CD14-positive monocyte (primary cell): ENCODE data around the gene SELENOH. TPM values are rescaled to one million over a fixed set of nuclear protein-coding genes. Genes with fewer than 3 reads are reported as not detected.

Source experiments
- DNase-seq, 3 donors: peaks; one replicate each; pipeline ENCODE4 v3.0.0-alpha.2; 2011 to 2022
- H2AFZ ChIP-seq: 2 replicates; pipeline ENCODE4 v1.6.0; 2012; ENCODE audit warnings: mild to moderate bottlenecking, low read depth, low read length, inconsistent platforms; ENCODE audit not compliant: insufficient read depth, poor library complexity, severe bottlenecking
- H3K27ac ChIP-seq, 2 donors: 1 replicate in 1 of 2; 2 replicates in 1 of 2; pipeline ENCODE4 v1.5.1; 2012 to 2013; ENCODE audit warnings: low read length in 2 of 2, control low read depth in 1 of 2, inconsistent platforms in 1 of 2, low read depth in 1 of 2, mild to moderate bottlenecking in 1 of 2
- H3K27me3 ChIP-seq, 2 donors: one replicate each; pipeline versions ENCODE4 v1.6.0 to v1.6.1; 2011 to 2013; ENCODE audit warnings: low read length in 2 of 2; ENCODE audit not compliant: control insufficient read depth in 2 of 2, insufficient read depth in 2 of 2
- H3K36me3 ChIP-seq, 2 donors: replicated peaks in 1 of 2; 1 replicate in 1 of 2; 2 replicates in 1 of 2; pipeline versions ENCODE4 v1.5.1 to v1.6.1; 2012 to 2013; ENCODE audit warnings: low read length in 2 of 2, control low read depth in 1 of 2, inconsistent platforms in 1 of 2, mild to moderate bottlenecking in 1 of 2; ENCODE audit not compliant: insufficient read depth in 2 of 2, control insufficient read depth in 1 of 2
- H3K4me1 ChIP-seq, 2 donors: 1 replicate in 1 of 2; 2 replicates in 1 of 2; pipeline versions ENCODE4 v1.5.1 to v1.6.1; 2012 to 2013; ENCODE audit warnings: low read length in 2 of 2, control low read depth in 1 of 2, inconsistent platforms in 1 of 2, mild to moderate bottlenecking in 1 of 2, moderate library complexity in 1 of 2; ENCODE audit not compliant: insufficient read depth in 2 of 2, control insufficient read depth in 1 of 2
- H3K4me2 ChIP-seq: replicated peaks from 2 replicates; pipeline ENCODE3; 2012; ENCODE audit warnings: low read length, moderate library complexity, mild to moderate bottlenecking; ENCODE audit not compliant: poor library complexity, severe bottlenecking; ENCODE audit errors: extremely low read depth
- H3K4me3 ChIP-seq, 3 experiments: fragments of 200-600 bp in 1 of 3; sonication (generic) in 1 of 3; replicated peaks in 1 of 3; 1 replicate in 2 of 3; 2 replicates in 1 of 3; pipeline ENCODE4 v1.5.1; 2011 to 2013; ENCODE audit warnings: low read length in 3 of 3, mild to moderate bottlenecking in 3 of 3, control low read depth in 2 of 3, low read depth in 2 of 3, inconsistent platforms in 1 of 3, moderate library complexity in 1 of 3
- H3K79me2 ChIP-seq: 2 replicates; pipeline ENCODE4 v1.6.0; 2012; ENCODE audit warnings: mild to moderate bottlenecking, control low read depth, inconsistent platforms, low read length, moderate library complexity; ENCODE audit not compliant: insufficient read depth
- H3K9ac ChIP-seq: 2 replicates; pipeline ENCODE4 v1.6.0; 2017; ENCODE audit warnings: low read length, mild to moderate bottlenecking; ENCODE audit not compliant: insufficient read depth, poor library complexity, severe bottlenecking
- H3K9me3 ChIP-seq, 2 donors: replicated peaks in 1 of 2; 1 replicate in 1 of 2; 2 replicates in 1 of 2; pipeline versions ENCODE4 v1.5.1 to v1.6.1; 2012 to 2013; ENCODE audit warnings: low read length in 2 of 2, control low read depth in 1 of 2; ENCODE audit not compliant: control insufficient read depth in 1 of 2, insufficient read depth in 1 of 2
- H4K20me1 ChIP-seq: 2 replicates; pipeline ENCODE4 v1.6.0; 2012; ENCODE audit warnings: mild to moderate bottlenecking, low read length, control low read depth, moderate library complexity; ENCODE audit not compliant: insufficient read depth
- H3K27ac Mint-ChIP-seq, 7 donors: one replicate each; pipeline ENCODE4 v1.8.0; 2020; ENCODE audit warnings: mild to moderate bottlenecking in 7 of 7, mixed read lengths in 7 of 7, moderate library complexity in 6 of 7, inconsistent platforms in 2 of 7
- H3K27me3 Mint-ChIP-seq, 3 donors: one replicate each; pipeline ENCODE4 v1.8.0; 2021 to 2022; ENCODE audit warnings: low read depth in 3 of 3, mild to moderate bottlenecking in 3 of 3, mixed read lengths in 3 of 3, moderate library complexity in 3 of 3, inconsistent platforms in 1 of 3
- H3K36me3 Mint-ChIP-seq, 2 donors: one replicate each; pipeline ENCODE4 v1.8.0; 2020; ENCODE audit warnings: mixed read lengths in 2 of 2, inconsistent platforms in 1 of 2, mild to moderate bottlenecking in 1 of 2
- H3K4me1 Mint-ChIP-seq: one replicate; pipeline ENCODE4 v1.8.0; 2020; ENCODE audit warnings: mild to moderate bottlenecking, mixed read lengths
- H3K4me3 Mint-ChIP-seq, 2 donors: one replicate each; pipeline ENCODE4 v1.8.0; 2020; ENCODE audit warnings: mild to moderate bottlenecking in 2 of 2, mixed read lengths in 2 of 2, moderate library complexity in 1 of 2
- H3K9me3 Mint-ChIP-seq, 7 donors: one replicate each; pipeline ENCODE4 v1.8.0; 2020 to 2022; ENCODE audit warnings: mixed read lengths in 7 of 7, mild to moderate bottlenecking in 6 of 7, moderate library complexity in 6 of 7, inconsistent platforms in 2 of 7
- CTCF ChIP-seq: fragments of 200-600 bp; IDR thresholded peaks from one replicate; pipeline ENCODE4 v1.8.0; 2022; ENCODE audit warnings: antibody characterized with exemption, mild to moderate bottlenecking
- WGBS: methylation state at CpG from one replicate; pipeline ENCODE4 v1.1.5; 2013; ENCODE audit warnings: missing lambda C conversion rate; ENCODE audit not compliant: insufficient coverage; 5-methylcytosine and 5-hydroxymethylcytosine counted together
- intact Hi-C, 2 donors: fragments of 100-400 bp; cut with micrococcal nuclease; formaldehyde crosslinking; loops; one replicate each; pipeline versions ENCODE4 v1.15.0 to v1.15.1; 2023
- polyA plus RNA-seq, 3 donors: library from polyadenylated mRNA; depleted of rRNA in 1 of 3; unstranded in 2 of 3; stranded (reverse) in 1 of 3; fragments of 300-500 nt in 2 of 3; fragments of >200 nt in 1 of 3; fragmentation: Illumina TruSeq in 2 of 3; gene quantifications; 1 replicate in 2 of 3; 2 replicates in 1 of 3; pipeline ENCODE4 v1.2.3, GENCODE V29; 2012 to 2021

The SELENOH gene
- polyA plus RNA-seq, 3 donors: 99.5 to 260 (median 206) TPM

- Histone ChIP-seq H3K4me3 (no peak within 1 kb of the TSS), H3K4me1 (no peaks in the 10 kb centered on the region), H3K79me2 (no peaks in the 10 kb centered on the region), H3K9ac (no peak within 1 kb of the TSS), H3K27ac (no peak within 1 kb of the TSS), H3K9me3 (peaks cover 0 to 9% of the 10 kb centered on the region in 2 donors), H3K4me2 (no peak within 1 kb of the TSS), H2AFZ (no peak within 1 kb of the TSS), H3K36me3 (peaks cover 0 to 8% of the 10 kb centered on the region in 2 donors), H4K20me1 (no peaks in the 10 kb centered on the region), H3K27me3 (no peaks in the 10 kb centered on the region)
- intact Hi-C loops: no loop called here
- H3K27me3 Mint-ChIP-seq: no peaks in the 10 kb centered on the region
- H3K4me1 Mint-ChIP-seq: peaks cover 3% of the 10 kb centered on the region
- H3K36me3 Mint-ChIP-seq: peaks cover 6 to 11% of the 10 kb centered on the region in 2 donors
- peak; percentile 25 for TF ChIP-seq CTCF
- peaks cover 0 to 9% (median 4%) of the 10 kb centered on the region in 7 donors for H3K9me3 Mint-ChIP-seq
- H3K27ac Mint-ChIP-seq: peak within 1 kb of the TSS in 1 of 7 donors; percentile 72
- DNase-seq: peak; percentile 12 to 31 (median 19)
- no peak within 1 kb of the TSS for H3K4me3 Mint-ChIP-seq
- 89% methylated on average over 3 of the region's 10 CpGs for WGBS
These were observed 10.5 kb downstream of the SELENOH start, which contains the start of gene BTBD18 for GRCh38 chr11:57751676-57752253. BTBD18 (minus strand) TSS chr11:57751819; CDS start chr11:57751188, 631 bp downstream.

GRCh38 chr11:57752954-57753353, 11.7 kb downstream of the SELENOH start:
- no peaks in the 10 kb centered on the region for H3K27me3 ChIP-seq
- no peak overlapping the region for H3K4me2 ChIP-seq
- H3K4me3 ChIP-seq: no peak overlapping the region
- H3K27me3 Mint-ChIP-seq: no peaks in the 10 kb centered on the region
- H3K9ac ChIP-seq: no peak overlapping the region
- 99% methylated on average over 22 of the region's 30 CpGs for WGBS
- no peaks in the 10 kb centered on the region for H3K36me3 ChIP-seq
- no peaks in the 10 kb centered on the region for H4K20me1 ChIP-seq
- no peaks in the 10 kb centered on the region for H3K79me2 ChIP-seq
- H3K9me3 ChIP-seq: peaks cover 0 to 9% of the 10 kb centered on the region in 2 donors
- peaks cover 2 to 5% of the 10 kb centered on the region in 2 donors for H3K36me3 Mint-ChIP-seq
- DNase-seq: no peak
- H3K27ac Mint-ChIP-seq: no peak overlapping the region
- peaks cover 0 to 9% (median 4%) of the 10 kb centered on the region in 7 donors for H3K9me3 Mint-ChIP-seq
- intact Hi-C loops: no loop called here
- no peak overlapping the region for H2AFZ ChIP-seq
- peaks cover 3% of the 10 kb centered on the region for H3K4me1 Mint-ChIP-seq
- no peak for TF ChIP-seq CTCF
- no peak overlapping the region for H3K27ac ChIP-seq
- no peaks in the 10 kb centered on the region for H3K4me1 ChIP-seq
- no peak overlapping the region for H3K4me3 Mint-ChIP-seq
